Measurements from ENCODE around the gene TOR1AIP2.
A peak's percentile ranks its signal among the peaks of the same experiment; 100 is the strongest.
"Not testable (repeated sequence)": the region's sequence is repeated elsewhere in the genome, so short reads cannot be mapped to it uniquely, and the experiment has no call there.

Gene TOR1AIP2

GRCh38 chr1:179876300-179876715 is 1.3 kb downstream of the TOR1AIP2 start:
- no peak for DNase-seq

DNA sequence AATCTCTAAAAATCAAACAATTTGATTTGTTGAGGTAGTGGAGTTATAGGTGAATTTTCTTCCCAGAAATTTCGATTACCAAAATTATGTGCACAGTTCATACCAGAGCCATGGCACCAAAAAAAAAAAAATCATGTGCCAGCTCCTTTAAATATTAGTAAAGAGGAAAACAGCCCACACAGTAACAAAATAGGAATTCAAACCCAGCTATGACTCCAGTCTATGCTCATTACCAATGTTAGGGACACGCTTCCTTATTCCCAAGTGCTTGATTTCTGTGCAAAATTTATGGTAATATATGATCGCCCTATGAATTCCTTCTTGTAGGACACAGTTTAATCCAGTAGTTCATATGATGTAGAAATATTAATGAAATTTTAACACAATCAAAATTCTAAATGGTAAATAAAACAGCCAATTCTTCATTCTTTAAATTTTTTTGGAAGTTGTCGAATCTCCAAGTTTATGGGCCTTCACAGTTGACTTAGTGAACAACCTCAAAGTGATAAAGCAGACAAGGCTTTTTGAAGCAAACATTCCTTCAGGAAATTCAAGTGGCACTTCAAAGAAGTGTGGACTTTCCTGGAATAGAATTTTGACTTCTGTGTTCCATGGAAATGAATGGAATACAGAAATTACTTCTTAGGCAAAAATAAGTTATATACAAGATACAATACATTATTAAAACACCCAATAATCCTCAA is 1.9 kb downstream of the TOR1AIP2 start:
- DNase-seq, result no peak

GRCh38 chr1:179873438-179873851 is 4.2 kb downstream of the TOR1AIP2 start:
- no peak for DNase-seq

DNA sequence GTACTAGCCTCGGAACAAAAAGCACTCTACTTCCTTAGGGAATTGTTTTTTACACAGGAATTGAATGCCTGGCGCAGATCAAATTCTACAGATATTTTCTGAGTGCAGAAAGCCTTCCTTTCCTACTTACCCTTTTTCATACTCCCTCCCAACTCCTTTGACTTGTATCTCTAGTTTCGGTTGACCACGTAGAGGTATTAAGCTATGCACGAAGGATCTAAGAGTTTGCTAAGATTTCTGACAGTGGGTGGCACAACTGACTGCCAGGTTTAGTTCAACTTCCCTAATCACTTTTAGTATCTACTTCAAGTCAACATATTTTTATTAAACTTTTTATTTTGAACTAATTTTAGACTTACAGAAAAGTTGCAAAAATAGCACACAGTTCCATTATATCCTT is 5.0 kb downstream of the TOR1AIP2 start:
- DNase-seq, result no peak

GRCh38 chr1:179871940-179872339 is 5.7 kb downstream of the TOR1AIP2 start:
- DNase-seq, result no peak

GRCh38 chr1:179870870-179871269 is 6.7 kb downstream of the TOR1AIP2 start:
- no peak for DNase-seq

DNA sequence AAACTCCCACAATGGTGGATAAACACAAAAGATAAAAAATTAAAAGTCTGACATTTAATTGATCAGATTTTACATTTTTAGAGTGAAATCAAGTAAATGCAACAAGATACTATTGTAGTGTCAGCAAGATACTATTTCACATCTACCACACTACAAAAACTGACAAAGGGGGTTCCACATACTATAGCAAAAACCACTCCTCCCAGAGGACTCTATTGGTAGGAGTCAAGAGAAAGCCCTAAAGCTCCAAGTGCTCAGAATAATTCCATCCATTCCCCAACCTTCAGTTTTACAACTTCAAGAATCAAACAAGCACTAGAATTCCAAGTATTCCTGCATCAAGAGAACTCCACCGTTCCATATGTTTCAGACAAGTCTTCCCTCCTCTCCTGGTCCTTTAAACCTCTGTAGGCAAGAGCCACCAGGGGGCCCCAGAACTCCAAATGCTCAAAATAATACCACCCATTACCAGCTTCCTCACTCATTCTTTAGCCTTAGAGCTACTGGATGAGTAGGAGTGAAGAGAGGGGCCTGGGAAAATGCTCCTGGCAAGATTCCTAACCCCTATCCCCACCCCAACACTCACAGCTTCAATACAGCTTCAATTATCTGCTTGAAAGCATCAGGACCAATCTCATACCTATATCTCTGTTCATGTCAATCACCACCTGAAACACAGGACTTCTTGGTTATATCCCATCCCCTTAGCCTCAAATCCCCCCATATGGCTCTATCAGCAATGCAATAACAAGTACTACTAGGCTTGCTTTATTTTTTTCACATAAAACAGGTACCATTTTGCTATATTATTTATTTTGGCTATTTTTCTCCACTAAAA is 9.9 kb downstream of the TOR1AIP2 start:
- peak in 9 of 58 donors; percentile 1 to 27 (median 8) for DNase-seq

DNA sequence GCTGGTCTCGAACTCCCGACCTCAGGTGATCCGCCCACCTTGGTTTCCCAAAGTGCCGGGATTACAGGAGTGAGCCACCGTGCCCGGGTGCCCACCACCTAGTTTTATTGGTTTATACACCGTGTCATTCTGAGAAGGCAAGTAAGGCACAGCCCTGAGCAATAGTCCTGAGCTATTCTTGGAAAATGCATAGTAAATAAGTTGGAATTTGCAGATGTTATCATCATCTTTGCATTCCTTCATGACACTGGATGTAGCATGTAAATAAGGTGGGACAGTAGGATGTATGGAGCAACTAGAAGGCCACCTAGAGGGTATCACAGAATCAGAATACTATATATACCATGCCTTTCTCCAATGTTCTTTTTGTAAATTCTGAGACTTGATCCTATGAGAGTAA is 11.0 kb downstream of the TOR1AIP2 start:
- DNase-seq, result no peak

DNA sequence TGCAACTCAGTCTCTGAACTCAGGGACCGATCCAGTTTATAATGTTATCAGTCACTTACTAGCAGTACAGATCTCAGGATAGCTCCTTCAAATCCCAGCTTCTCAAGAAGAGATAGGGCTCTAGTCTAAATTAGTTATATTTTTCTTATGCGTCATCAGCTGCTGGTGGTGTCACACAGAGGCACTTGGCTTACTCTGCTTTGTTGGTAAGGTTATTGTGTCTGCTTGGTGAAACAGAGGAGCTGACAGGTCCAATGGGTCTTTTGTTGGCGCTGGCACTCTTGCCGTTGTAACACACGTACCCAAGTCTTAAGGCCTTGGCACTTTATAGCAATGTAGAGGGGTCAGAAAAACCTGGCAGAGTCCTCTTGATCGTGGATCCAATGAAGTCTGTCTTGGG is 12.2 kb downstream of the TOR1AIP2 start:
- DNase-seq, result no peak

DNA sequence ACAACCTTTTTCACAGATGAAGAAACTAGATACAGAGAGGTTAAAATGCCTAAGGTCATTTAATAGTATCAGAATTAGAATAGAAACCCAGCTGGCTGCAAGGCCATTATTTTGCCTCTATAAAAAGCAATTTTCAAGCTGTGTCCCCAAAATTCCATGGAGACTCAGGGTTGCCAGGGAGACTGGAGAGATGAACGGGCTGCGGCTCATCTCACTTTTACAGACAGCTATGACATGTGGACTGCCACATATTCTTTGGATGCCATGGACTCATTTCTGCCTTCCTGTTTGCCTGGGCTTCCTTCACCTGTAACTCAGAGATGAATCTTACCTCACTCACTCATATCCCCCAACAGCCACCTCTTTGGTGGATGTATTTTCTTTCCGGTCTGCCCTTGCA is 17.0 kb downstream of the TOR1AIP2 start:
- DNase-seq, result peak in 8 of 58 donors; percentile 8 to 24 (median 10)

DNA sequence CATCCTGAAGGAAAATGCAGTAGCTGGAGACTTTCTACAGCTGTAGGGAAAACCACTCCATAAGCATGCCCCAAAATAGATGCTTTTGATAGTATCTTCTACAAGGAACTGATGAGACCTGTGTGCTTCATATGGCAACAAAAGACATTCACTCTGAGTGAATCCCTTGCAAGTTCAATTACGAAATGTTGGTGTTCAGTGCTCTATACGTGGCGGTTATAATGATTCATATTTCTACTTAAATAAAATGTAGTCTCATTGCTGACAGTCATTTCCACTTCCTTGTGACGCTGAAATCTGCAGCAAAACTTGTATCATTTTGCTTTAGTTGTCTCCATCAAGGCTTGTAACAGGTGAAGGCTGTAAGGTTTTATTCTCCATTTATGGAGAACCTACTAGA is 20.6 kb downstream of the TOR1AIP2 start:
- DNase-seq, result no peak

DNA sequence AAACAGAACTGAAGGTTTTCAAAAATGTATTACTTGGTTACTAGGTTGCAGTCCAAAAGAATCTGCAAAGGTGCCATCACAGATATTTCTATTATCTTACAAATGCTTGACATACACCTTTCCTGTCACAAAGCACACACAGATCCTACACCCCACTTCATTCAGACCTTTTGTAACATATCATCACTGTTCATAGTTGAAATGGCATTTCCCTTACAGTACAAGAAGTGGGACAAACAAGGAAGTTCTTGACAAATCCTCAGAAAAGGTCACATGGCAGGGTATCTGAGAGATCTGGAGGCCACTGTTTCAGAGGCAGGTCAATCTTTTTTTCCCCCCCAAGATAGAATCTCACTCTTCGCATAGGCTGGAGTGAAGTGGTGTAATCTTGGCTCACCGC is 21.3 kb downstream of the TOR1AIP2 start:
- no peak for DNase-seq

DNA sequence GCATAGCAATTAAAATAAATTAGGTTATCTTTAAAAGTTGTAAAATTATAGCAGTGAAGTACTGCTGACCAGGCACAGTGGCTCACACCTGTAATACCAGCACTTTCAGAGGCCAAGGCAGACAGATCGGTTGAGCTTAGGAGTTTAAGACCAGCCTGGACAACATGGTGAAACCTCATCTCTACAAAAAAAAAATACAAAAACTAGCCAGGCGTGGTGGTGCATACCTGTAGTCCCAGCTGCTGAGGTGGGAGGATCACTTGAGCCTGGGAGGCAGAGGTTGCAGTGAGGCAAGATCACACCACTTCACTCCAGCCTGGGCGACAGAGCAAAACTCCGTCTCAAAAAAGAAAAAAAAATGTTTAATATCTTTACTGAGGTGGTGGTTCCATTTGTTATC is 21.8 kb downstream of the TOR1AIP2 start:
- not testable (repeated sequence) for DNase-seq

DNA sequence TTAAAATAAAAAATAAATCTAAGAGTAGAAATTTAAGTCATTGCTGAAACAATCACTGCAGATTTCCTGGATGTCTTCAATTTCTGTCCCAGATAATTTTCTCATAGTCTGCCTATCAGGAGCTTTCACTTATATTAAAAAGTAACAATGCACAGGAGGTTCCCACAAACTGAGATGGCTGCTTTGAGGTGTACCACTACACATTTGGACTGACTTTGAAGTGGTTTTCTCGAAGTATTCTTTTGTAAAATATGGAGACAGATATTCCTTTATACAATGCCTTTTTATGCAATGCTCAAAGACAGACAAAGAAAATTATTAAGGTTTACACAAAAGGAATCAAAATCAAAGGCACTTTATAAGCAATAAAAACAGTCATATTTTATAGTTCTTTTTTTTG is 24.5 kb downstream of the TOR1AIP2 start:
- DNase-seq, result no peak

GRCh38 chr1:179848233-179848632 is 29.4 kb downstream of the TOR1AIP2 start:
- DNase-seq, result no peak

- DNase-seq, result no peak
These were observed 37.5 kb downstream of the TOR1AIP2 start for GRCh38 chr1:179840107-179840506.

- not testable (repeated sequence) for DNase-seq
These were observed 40.7 kb downstream of the TOR1AIP2 start for GRCh38 chr1:179836686-179837445.

DNA sequence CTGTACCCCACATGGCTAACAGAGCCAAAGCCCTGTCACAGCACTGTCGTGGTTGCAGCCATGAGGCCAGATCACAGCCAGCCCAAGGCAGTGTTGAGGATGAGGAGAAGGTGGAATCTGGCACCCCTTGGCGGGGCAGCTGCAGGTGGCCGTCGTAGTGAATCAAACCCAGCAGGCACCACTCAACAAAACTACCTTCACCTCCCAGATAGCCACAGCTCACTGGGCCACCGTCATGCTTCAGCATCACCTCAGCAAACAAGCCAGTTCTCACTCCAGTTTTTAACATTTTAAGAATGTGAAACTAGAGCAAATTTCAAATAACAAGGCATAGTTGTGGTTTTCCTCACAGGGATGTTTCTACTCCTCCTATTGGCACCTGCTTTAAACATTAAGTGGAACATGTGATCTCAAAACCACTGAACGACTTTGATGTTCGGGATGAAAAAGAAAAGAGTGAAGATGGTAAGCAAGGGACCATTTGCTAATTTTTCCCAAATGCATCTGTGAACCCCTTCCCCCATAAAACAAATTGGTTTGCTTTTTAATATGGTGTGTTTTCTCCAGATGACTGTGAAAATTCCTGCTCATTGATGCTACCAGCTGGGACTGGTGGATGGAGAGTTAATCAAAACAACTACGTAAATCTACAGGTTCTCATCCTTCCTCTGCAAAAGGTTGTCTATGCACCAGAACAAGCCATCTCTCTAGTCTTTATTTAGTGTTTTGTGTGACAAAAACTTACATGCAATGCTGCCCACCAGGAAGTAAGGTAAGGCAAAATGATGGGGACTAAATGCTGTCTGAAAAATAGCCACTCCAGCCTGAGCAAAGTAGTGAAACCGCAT is 45.5 kb downstream of the TOR1AIP2 start:
- DNase-seq, result no peak

- no peak for DNase-seq
These were observed 46.4 kb downstream of the TOR1AIP2 start for GRCh38 chr1:179831225-179831624.

DNA sequence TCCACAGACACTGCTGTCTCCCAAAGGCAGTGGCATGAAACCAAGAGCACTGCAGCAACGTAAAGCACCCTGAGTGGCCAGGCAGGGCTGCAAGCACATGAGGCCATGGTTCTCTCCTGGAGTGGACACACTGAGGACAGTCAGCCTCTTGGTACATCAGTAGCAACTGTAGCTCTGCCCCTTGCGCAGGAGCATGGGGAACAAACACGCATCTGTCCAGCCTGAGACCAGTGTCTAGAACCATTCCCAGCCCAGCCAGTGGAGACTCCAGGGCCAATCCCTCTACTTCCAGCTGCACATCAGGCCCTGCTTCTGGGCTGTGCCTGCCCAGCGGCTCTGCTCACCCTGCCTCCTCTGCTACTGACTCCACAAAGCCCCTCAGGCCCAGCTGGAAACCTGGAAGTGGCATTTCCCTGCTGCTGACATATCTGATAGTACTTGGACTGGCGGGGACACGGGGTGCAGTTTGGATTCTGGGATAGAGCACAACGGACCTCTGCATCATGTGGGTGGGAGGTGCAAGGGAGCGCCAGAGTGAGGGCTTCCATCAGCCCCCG is 49.0 kb downstream of the TOR1AIP2 start:
- no peak for DNase-seq

Data from anterior cingulate cortex (tissue), 58 donors.